ENCODE results near the gene ARAP3. TPM values are rescaled to one million over a fixed set of nuclear protein-coding genes. Genes with fewer than 3 reads are reported as not detected.

The ARAP3 gene
- total and polyA plus RNA-seq, 9 of the 15 experiments (the other 6 are each of a cell fraction or from before 2014, with no cell fraction given) = 0.83 to 25.7 (median 6.4) TPM

DNA sequence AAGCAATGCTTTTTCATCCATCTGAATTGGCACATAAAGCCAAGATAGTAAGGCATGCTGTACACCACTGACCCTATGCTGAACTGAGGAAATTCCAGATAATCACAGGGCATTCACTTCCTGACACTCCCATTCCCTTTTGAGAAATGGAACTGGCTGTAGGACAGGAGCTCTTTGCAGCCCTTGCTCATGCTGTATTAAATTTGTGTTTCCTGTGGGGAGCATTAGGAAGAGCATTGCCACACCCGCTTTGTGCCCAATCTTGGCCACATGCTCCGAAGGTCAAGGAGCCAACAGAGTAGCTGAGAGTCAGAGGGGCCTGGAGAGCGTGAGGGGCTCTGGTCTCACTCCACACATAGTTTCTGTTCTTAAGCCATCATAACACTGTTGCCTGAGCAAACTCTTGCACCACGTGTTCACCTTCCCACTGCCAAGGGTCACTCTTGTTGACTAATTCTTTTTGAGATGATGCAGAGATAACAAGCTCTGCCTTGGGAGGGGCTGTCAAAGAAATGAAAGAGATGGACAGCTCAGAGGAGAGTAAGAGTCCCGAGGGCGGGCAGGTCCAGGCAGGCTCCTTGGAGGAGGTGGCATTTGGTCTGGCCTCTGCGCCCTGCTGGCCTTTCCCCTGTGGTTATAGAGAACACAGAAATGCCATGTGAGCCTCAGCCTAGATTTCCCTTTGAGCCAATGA is 31.7 kb upstream of the ARAP3 start (continued):
- TF ChIP-seq SMARCE1 (IDR thresholded peaks at IDR 0.05) (no peak), STAG1 (CRISPR knock-in tag; IDR thresholded peaks at IDR 0.05; ENCODE audit: borderline replicate concordance) (no peak), RBM14 (IDR thresholded peaks at IDR 0.05; ENCODE audit: borderline replicate concordance, insufficient read depth, low read depth, low read length) (no peak), SPI1 (IDR thresholded peaks at IDR 0.05; ENCODE audit: borderline replicate concordance, low read depth, low read length) (no peak), HMG20B (CRISPR knock-in tag; IDR thresholded peaks at IDR 0.05) (no peak), MYBL2 (IDR thresholded peaks at IDR 0.05; ENCODE audit: low read depth) (no peak), MYBL2 (CRISPR knock-in tag; IDR thresholded peaks at IDR 0.05; ENCODE audit: borderline replicate concordance) (no peak), SP2 (IDR thresholded peaks at IDR 0.05; ENCODE audit: extremely low read depth, low read depth, low read length, poor library complexity, severe bottlenecking) (no peak), CGGBP1 (CRISPR knock-in tag; IDR thresholded peaks at IDR 0.05) (no peak), ZNF134 (CRISPR knock-in tag; conservative IDR thresholded peaks at IDR 0.05) (no peak), L3MBTL2 (IDR thresholded peaks at IDR 0.05) (no peak; the same call in 1 of the 2 replicates), ESRRA (IDR thresholded peaks at IDR 0.05; ENCODE audit: borderline replicate concordance, low read depth) (peak; percentile 54; the same call in 1 of the 2 replicates), FOXJ2 (tag; IDR thresholded peaks at IDR 0.05) (0 out of 2 replicates have a peak, but pooled peaks have one; percentile 20), SETDB1 (IDR thresholded peaks at IDR 0.05; ENCODE audit: low read length) (no peak), ELF2 (CRISPR knock-in tag; IDR thresholded peaks at IDR 0.05) (no peak), NR2C2 (CRISPR knock-in tag; IDR thresholded peaks at IDR 0.05) (no peak), NR2C2 (tag; IDR thresholded peaks at IDR 0.05) (peak; percentile 65), MAZ (CRISPR knock-in tag; conservative IDR thresholded peaks at IDR 0.05 in 1 of 2, IDR thresholded peaks at IDR 0.05 in 1 of 2) (no peak), GTF2B (IDR thresholded peaks at IDR 0.05; ENCODE audit: extremely low read depth, insufficient read length) (no peak), NUFIP1 (IDR thresholded peaks at IDR 0.05; ENCODE audit: partially characterized antibody) (no peak), KDM4B (IDR thresholded peaks at IDR 0.05; ENCODE audit: borderline replicate concordance in 2 of 2, low read depth in 1 of 2) (no peak), NELFE (IDR thresholded peaks at IDR 0.05; ENCODE audit: insufficient read depth, insufficient read length) (no peak), TRIM24 (IDR thresholded peaks at IDR 0.05) (no peak), PHF21A (IDR thresholded peaks at IDR 0.05; ENCODE audit: borderline replicate concordance, low read depth) (no peak), THRB (CRISPR knock-in tag; conservative IDR thresholded peaks at IDR 0.05) (no peak), PTRF (tag; IDR thresholded peaks at IDR 0.05) (no peak)
- TF ChIP-seq, protein P1, sequence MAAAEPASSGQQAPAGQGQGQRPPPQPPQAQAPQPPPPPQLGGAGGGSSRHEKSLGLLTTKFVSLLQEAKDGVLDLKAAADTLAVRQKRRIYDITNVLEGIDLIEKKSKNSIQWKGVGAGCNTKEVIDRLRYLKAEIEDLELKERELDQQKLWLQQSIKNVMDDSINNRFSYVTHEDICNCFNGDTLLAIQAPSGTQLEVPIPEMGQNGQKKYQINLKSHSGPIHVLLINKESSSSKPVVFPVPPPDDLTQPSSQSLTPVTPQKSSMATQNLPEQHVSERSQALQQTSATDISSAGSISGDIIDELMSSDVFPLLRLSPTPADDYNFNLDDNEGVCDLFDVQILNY (CRISPR knock-in tag; IDR thresholded peaks at IDR 0.05) = no peak

Measured in K562 (cell line).